NCI-H2029 (cell line): Measurements from ENCODE around the gene MRTO4.
"Not testable (repeated sequence)": the region's sequence is repeated elsewhere in the genome, so short reads cannot be mapped to it uniquely, and the experiment has no call there.

Experiments
- DNase-seq: peaks from one replicate; lab custom pipeline; 2025; lab: John Stamatoyannopoulos, UW

The MRTO4 gene

DNA sequence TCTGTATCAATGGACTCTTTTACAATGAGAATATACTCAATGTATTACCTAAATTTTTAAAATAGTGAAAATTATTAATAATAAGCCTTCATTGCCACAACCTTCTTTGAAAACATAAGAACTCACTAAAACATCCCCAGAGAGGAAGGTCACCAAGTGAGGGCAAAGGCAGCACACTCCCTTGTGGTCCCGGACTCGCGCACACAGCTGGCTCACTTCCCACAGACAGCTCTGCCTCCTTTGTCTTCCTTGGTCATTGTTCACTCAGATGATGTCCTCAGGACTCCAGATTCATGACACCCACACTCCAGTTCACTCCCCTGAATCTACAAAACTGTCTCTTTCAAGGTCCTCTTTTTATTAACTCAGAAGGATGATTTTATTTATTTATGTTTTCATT is 22.4 kb upstream of the MRTO4 start:
- DNase-seq, result no peak

DNA sequence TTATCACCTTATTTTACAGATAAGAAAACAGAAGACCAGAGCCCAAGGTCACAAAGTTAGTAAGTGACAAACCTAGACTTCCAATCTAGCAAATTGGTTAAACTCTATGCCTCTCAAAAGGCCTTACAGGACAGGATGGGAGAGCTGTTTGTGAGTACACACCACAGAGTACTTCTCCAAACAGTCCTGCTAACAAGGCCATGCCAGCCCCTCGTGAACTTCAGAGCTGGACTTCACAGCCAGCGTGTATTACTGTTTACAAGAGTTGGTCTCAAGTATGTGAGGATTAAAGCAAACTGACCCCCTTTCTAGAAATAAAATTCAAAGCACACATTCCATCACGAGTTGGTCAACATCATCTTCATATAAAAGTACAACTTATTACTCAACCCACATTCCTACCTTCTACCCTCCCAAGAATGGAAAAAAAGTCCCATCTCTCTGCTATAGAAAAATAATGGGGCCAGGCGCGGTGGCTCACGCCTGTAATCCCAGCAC is 21.7 kb upstream of the MRTO4 start:
- DNase-seq, result no peak

DNA sequence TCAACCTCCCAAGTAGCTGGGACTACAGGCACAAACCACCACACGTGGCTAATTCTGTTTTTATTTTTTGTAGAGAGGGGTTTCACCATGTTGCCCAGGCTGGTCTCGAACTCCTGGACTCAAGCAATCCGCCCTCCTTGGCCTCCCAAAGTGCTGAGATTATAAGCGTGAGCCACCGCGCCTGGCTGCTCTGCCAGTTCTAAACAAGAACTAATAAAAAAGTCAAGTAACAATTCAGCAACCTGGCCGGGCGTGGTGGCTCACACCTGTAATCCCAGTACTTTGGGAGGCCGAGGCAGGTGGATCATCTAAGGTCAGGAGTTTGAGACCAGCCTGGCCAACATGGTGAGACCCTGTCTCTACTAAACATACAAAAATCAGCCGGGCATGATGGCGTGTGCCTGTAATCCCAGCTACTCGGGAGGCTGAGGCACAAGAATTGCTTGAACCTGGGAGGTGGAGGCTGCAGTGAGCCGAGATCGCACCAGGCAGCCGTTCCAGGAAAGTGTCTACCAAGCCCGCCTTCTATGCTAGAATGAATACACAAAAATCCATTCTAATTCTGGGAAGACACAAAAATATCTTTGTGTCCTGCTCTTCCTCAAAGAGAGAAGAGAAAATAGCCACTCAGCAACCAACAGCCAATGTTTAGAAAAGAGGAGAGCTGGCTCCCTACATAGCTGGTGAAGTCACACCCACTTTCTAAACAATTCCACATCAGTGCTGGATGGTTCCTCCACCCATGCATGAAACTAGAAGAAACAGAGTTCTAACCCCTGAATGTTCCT is 19.7 kb upstream of the MRTO4 start:
- DNase-seq, result not testable (repeated sequence)

DNA sequence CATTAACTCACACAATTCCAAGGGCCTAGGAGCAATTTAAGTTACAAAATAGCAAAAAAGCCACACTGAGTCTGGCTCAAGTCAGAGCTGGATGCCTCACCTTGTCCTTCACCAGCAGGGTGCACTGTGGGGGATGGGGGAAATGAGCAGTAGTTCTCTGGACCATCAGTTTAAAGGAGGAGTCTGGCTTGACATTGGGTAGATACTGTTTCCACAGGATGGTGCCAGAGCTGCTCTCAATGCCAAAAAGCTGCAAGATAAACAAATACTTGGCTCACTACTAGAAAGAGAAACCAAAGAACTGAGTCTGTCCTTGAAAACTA is 19.1 kb upstream of the MRTO4 start:
- DNase-seq, result peak; percentile 26

DNA sequence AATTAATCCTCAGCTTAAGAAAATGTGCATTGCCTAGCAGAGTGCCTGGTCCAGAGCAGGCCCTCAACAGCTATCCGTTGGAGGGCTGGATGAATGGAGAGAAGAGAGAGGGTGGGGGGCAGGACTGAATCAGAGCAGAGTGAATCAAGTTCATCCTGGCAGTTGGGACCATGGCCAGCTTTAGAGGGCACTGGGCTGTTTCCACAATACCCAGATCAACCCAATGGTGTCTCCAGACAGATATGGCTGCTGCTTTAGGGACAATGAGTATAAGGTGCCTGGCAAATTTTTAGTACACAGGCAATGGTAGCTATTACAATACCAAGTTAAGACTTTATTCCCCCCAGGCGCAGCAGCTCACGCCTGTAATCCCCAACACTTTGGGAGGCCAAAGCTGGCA is 17.4 kb upstream of the MRTO4 start:
- no peak for DNase-seq

DNA sequence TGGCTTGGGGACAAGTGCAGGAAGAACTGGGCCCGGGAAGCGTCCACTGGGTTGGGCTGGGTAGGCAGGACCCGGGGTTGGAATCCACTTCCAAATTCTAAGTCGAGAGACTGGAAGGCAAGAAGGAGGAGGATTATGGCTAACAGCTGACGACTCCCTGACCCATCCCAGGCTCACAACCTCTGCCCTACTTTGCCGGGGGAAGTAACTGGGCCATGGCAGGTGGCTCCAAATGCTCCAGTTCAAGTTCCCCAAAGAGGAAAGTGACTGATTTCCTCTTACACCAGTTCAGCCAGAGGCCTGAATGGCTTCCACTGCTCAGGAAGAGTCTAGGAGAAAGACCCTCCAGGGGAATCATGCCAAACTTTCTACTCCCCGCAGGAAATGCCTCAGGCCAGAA is 11.7 kb upstream of the MRTO4 start:
- DNase-seq, result no peak

DNA sequence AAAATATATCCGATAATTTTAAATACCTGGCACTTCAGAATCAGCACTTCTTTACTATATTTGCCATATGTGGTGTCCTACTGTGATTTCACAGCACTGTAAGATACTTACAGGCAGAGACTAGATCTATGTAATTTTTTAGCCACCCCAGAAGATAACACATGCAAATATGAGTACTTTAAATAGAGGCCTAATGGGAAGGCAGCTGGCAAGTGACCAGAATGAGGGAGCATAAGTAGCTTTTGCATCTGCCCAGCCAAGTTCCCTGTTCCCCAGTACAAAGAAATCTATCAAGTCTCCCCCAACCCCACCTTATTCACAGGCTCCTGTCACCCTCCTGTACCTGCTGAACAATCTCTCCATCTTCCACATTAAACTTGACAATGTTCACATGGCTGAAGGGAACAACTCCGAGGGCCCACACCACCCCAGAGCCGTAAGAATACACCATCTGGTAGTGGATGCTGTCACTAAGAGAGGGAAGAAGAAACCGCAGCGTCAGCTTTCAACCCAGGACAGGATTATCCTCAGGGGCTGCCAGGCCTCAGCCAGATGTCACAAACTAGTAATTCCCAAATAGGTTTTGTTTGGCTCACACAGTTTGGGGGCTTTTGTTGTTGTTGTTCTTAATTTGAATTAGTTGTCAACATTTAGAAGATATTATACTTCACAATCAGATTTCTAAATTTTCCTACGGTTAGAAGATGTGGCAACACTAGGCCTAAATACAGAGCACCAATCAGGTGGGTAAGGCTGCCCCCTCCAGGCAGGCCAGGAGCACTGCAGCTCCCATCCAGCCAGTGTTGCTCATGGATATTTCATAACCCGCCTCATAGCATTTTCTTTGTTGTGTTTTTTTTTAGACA is 10.7 kb upstream of the MRTO4 start:
- DNase-seq, result peak; percentile 20

DNA sequence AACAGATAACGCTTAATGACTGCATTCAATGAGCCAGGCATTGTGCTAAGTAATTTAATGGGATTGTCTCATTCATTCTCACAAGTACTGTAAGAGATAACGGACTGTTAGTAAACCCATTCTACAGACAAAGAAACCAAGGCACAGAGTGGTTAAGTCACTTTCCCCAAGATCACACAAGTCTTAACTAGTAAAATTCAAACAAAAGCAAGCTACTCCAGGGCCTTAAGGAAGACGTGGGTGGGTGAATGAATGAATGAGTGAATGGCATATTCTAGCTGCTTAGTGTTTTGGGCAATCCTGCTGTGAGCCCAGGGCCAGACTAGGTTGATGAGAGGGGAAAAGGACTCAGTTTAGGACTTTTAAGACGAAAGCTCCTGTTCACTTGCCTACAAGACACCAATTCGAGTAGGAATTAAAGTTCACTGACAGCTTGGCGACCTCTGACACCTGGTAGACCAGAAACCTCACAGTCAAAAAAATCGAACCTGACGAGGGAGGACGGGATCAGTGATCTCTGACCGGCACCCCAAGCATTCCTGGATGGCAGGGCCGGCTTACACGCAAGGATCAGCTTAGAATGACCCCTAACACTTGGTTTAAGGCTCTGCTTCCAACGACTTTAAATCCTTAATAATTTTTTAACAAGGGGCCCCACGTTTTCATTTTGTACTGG is 838 bp upstream of the MRTO4 start:
- DNase-seq, result no peak

DNA sequence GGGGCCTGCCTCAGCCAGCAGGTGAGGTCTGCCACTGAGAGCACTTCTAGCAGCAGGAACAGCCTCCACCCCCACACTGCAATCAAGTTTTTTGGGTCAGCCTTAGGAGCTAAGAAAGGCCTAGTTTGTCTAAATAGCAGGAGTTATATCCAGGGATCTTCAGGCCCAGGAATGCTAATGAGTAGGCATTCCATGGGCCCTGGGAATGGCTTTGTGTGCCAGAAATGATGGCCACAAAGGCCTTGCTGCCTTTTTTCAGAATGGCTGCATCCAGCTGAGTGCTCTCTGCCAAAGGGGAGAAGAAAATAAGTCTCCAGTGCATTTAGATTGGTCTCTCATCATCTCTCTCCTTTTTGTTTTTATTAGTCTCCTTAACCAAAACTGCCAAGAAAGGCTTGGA is 2.8 kb downstream of the MRTO4 start:
- DNase-seq, result no peak

DNA sequence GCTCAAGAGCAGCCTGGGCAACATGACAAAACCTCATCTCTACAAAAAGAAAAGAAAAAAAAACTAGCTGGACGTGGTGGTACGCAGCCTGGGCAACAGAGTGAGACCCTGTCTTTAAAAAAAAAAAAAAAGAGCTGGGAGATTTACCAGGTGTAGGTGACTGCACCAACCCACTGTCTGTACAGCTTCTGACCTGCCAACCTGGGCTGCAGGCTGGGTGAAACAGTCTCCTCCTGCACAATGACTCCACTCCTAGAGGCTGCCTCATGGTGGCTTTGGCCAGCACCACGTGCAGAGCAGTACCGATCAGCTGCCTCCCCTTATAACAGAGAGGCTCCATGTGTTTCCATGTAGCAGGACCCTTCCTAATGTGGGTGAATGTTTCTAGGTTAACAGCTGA is 3.7 kb downstream of the MRTO4 start:
- no peak for DNase-seq

DNA sequence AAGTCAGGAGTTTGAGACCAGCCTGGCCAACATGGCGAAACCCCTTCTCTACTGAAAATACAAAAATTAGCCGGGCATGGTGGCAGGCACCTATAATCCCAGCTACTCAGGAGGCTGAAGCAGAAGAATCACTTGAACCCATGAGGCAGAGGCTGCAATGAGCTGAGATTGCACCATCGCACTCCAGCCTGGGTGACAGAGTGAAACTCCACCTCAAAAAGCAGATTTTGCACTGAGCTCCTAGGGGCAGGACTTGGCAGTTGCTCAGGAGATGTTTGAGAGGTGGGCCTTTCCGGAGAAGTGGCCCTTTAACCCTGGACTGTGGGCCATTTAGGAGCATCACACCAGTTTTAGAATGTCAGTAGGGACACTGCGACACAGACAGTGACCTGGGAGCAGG is 4.7 kb downstream of the MRTO4 start:
- DNase-seq, result not testable (repeated sequence)

DNA sequence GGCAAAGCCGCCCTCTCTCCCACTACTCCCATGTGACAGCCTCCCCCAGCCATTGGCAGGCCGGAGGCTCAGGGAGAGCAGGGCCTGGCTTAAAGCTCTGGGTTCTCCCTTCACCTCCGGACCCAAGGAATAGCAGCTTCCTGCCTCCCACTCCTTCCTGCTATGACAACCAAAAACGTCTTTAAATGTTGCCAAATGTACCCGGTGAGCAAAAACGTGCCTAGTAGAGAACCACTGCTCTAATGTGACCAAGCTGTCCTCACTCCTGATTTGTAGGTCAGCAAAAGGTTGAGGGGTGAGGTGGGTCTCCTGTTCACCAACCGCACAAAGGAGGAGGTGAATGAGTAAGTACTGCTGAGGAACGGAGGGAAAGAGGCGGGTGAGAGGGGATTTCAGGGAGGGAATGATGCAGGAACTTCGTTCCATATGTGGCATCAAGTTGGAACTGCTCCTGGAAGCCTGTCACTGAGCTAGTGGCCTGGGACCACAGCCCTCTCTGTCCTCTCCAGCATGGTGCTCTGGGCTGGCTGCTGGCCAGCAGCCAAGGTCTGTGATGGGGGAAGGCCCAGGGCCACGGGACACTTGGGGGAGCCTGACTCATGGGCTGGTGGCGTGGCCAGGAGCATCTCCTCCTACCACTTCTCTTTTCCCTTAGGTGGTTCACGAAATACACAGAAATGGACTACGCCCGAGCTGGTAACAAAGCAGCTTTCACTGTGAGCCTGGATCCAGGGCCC is 5.7 kb downstream of the MRTO4 start:
- no peak for DNase-seq

DNA sequence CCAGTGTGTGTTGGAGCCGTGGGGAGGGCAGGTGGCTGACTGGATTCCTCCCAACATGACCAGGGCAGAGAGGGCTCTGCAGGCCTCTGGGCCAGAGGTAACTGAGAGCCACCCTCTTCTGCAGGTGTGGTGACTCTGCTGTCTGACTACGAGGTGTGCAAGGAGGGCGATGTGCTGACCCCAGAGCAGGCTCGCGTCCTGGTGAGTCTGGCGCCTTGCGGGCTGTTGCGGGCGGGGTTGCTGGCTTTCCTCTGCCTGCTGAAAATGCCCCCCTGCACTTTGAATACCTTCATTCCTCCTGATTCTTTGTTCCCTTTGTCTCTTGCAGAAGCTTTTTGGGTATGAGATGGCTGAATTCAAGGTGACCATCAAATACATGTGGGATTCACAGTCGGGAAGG is 6.7 kb downstream of the MRTO4 start:
- DNase-seq, result no peak

DNA sequence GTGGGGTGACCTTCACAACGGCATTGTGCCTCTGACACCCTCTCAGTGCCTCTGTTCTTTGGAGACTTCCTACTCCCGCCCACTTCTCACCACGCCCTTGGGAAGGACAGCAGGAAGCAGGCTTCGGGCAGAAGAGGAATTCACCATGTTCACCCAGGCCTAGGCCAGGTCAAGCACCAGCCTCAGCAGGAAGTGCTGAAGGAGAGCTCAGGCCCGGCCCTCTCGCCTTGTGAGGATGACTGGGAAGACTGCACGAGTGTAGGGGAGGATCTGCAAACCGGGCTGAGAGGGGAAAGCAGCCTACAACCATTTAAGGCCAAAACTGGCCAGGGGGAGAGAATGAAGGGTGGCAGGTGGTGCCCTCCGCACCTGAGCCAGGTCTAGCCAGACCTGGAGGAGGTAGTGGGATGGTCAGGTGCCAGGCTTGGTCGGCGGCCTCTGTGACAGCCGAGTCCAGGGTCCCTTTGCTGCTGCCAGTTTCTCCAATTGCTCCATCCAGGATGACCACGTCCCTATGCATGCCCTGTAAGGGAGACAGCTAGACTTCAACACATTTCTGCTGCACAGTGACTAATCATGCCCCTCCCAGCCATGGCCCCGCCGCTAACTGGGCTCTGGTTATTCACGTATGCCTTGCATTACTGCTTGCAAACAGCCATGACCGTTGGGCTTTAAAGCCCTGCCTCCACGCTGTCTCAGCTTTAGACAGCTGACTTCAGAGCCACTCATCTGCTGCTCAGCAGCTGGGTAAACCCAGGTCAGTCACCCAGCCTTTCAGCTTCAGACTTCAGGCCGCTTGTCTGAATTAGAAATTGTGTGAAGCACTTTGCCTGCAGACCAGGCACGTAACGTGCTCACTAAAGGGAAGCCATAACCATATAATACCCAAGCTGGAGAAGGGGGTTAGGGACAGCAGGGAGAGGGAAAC is 8.9 kb downstream of the MRTO4 start:
- peak; percentile 62 for DNase-seq

DNA sequence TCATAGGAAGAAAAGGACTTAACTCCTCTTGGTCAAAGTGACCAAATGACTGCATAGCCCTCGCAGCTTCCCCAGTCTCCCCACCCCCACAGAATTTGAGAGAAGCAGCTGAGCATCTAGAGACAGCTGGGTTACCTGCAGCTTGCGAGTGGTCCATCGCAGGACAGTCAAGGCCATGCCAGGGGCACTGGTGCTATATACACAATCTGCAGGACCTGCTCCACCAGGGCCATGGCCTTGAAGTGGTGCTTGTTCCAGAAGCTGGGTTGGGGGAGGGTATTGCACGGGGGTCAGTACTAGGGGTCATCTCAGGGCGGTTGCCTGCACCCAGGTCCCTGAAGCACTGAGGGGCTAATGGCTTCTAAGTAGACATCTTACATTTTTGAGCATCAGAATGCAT is 10.4 kb downstream of the MRTO4 start:
- DNase-seq, result no peak

DNA sequence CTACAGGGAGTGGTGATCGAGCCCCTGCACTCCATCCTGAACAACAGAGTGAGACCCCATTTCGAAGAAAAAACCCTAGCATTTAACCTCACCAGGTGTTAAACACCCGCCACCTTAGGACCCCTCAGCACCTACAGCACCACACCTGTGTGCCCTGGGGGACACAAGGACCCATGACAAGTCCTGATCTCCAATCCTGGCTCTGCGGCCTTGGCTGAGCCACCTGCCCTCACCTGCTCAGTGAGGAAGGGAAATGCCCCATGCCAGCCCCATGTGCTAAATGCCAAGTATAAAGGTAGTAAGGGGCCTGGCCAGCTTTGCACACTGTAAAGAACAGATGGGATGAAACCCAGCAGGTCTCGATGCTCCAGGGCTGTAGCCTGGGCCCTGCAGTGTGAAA is 11.1 kb downstream of the MRTO4 start:
- no peak for DNase-seq

DNA sequence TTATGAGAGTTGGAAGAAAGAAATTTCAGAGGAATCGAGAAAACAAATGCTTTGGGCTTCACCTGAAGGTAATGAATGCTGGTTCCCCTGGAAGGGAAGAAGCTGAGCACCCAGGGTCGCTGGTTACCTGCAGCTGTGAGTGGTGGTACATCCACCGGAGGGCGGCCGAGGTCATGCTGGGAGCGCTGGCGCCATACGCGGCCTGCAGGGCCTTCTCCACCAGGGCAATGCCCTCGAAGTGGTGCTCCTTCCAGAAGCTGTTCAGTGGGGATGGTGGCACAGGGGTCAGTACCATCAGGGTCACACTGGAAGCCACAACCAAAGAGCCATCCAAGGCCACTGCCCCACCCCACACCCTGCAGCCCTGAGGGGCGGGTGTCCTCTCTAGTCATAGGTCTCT is 16.8 kb downstream of the MRTO4 start:
- DNase-seq, result no peak

DNA sequence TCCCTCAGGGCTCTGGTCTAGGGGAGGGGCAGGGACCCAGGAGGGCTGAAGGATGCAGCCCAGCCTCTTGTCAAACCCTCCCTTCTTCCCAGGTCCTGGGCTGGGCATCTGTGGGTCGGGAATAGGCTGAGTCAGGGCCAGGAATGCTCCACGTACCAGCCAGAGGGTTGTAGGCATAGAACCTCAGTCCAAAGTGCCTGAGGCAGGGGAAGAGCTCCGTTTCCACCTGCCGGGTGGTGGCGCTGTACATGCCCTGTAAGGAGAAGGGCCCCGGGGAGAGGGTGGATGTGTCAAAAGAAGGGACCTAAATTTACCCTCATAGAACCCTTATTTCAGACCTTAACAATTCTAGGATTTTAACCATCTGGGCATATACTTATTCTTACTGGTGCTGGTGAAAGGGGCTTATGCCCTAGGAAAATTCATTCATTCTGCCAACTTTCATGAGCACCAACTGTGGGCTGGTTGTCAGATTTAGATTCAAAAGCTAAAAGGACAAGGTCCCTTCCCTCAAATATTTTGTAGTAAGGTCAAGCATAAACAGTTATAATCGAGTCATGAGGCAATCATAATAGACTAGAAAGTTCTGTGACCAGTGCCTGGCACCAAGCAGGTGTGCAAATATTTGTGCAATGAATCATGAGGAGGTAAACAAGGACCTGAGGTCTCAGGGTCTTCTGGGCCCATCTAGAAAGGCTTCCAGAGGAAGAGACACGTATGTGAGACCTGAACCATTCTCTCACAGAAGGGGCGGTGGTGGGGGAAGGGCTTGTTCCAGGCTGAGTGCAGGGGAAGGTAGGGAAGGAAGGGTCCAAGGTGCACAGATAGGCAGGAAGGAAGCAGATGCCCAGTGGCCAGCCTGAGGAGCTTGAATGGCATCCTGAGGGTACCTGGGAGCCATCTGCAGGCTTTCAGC is 18.1 kb downstream of the MRTO4 start:
- DNase-seq, result not testable (repeated sequence)

DNA sequence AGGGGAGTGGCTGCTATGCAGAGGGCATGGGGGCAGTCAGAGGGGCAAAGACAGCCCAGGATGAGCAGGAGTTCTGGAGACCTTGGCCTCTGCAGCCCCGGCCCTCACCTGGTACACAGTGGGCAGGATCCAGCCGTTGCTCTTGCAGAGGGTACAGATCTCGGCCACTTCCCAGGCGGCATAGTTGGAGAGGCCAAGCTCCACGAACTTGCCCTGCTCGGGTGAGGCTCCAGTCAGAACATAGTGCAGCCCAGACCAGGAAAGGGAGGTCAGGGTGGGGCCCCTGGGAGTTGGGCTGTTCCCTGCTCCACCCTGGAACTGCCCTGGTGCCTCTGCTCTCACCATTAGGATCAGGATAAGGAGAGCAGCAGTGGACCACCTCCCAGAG is 18.7 kb downstream of the MRTO4 start:
- not testable (repeated sequence) for DNase-seq

DNA sequence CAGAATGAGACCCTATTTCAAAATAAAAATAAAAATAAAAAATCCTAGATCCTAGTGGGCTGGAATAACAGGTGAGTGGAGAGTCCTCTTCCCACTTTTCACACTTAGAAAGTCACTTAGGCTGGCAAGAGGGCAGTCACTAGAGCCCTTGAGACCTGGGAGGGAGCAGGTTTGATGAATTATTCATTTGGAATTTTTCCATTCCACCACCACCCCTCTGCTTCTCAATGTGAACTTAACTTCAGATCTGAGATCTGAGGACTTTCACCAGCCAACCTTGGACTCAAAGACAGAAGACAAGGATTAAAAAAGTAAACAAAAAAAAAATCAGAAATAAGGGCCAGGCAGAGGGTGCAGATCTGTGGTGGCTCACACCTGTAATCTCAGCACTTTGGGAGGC is 20.5 kb downstream of the MRTO4 start:
- no peak for DNase-seq
